ENCODE measurements around the gene SH2D3A. TPM values are rescaled to one million over a fixed set of nuclear protein-coding genes. Genes with fewer than 3 reads are reported as not detected.

SH2D3A gene
- total RNA-seq, 4 donors from 2014 or later = 41.4 to 127 (median 55.5) TPM

GRCh38 chr19:6811378-6811777 is 44.1 kb upstream of the SH2D3A start:
- H3K36me3 ChIP-seq = no peaks in the 10 kb centered on the region
- no peaks in the 10 kb centered on the region for H3K4me1 ChIP-seq
- no peak for TF ChIP-seq POLR2A (IDR thresholded peaks at IDR 0.05)
- TF ChIP-seq CTCF (IDR thresholded peaks at IDR 0.05) = no peak
- no peak for TF ChIP-seq POLR2AphosphoS5 (IDR thresholded peaks at IDR 0.05)
- TF ChIP-seq EP300 (IDR thresholded peaks at IDR 0.05; ENCODE audit: low read depth) = no peak
- H3K27me3 ChIP-seq = no peaks in the 10 kb centered on the region
- intact Hi-C loops (cut with DNase I; ENCODE audit: low total_unique reads) (no loop called here), in situ Hi-C loops (cut with MboI; ENCODE audit: low pct_ligation_motif_present in 1 of 4, low pct_unique_long_range_greater_than_20kb in 1 of 4, low sequenced_read_pairs in 3 of 4) (no loop called here)
- no peak overlapping the region for H3K4me3 ChIP-seq
- no peak overlapping the region for H3K27ac ChIP-seq
- H3K9me3 ChIP-seq = no peaks in the 10 kb centered on the region
- DNase-seq = no peak
- WGBS, 2 donors (ENCODE audit: low coverage in 1 of 2) = 100% methylated on average over 3 of the region's 3 CpGs; no CpG with 5 or more reads in 1 of the 2 donors

- H3K27me3 ChIP-seq = no peaks in the 10 kb centered on the region
- TF ChIP-seq CTCF (IDR thresholded peaks at IDR 0.05) (no peak), POLR2A (IDR thresholded peaks at IDR 0.05) (no peak), EP300 (IDR thresholded peaks at IDR 0.05; ENCODE audit: low read depth) (no peak), POLR2AphosphoS5 (IDR thresholded peaks at IDR 0.05) (no peak)
- intact Hi-C loops (cut with DNase I; ENCODE audit: low total_unique reads) (no loop called here), in situ Hi-C loops (cut with MboI; ENCODE audit: low pct_ligation_motif_present in 1 of 4, low pct_unique_long_range_greater_than_20kb in 1 of 4, low sequenced_read_pairs in 3 of 4) (no loop called here)
- WGBS, 2 donors (ENCODE audit: low coverage in 1 of 2) = 77 to 90% methylated on average over 2 to 4 of the region's 4 CpGs
- H3K4me3 ChIP-seq = no peak overlapping the region
- no peak overlapping the region for H3K27ac ChIP-seq
- H3K9me3 ChIP-seq = no peaks in the 10 kb centered on the region
- no peaks in the 10 kb centered on the region for H3K36me3 ChIP-seq
- no peak for DNase-seq
- H3K4me1 ChIP-seq = no peaks in the 10 kb centered on the region
Measured at GRCh38 chr19:6809262-6809661, 42.0 kb upstream of the SH2D3A start.

- Histone ChIP-seq H3K36me3 (no peaks in the 10 kb centered on the region), H3K4me1 (no peaks in the 10 kb centered on the region), H3K9me3 (no peaks in the 10 kb centered on the region), H3K27ac (no peak overlapping the region), H3K4me3 (no peak overlapping the region), H3K27me3 (no peaks in the 10 kb centered on the region)
- intact Hi-C loops (cut with DNase I; ENCODE audit: low total_unique reads) (no loop called here), in situ Hi-C loops (cut with MboI; ENCODE audit: low pct_ligation_motif_present in 1 of 4, low pct_unique_long_range_greater_than_20kb in 1 of 4, low sequenced_read_pairs in 3 of 4) (no loop called here)
- no peak for DNase-seq
- TF ChIP-seq POLR2AphosphoS5 (IDR thresholded peaks at IDR 0.05) = no peak
- TF ChIP-seq CTCF (IDR thresholded peaks at IDR 0.05) = no peak
- no peak for TF ChIP-seq POLR2A (IDR thresholded peaks at IDR 0.05)
- TF ChIP-seq EP300 (IDR thresholded peaks at IDR 0.05; ENCODE audit: low read depth) = no peak
- 100% methylated on average over 1 of the region's 1 CpG for WGBS, 2 donors (ENCODE audit: low coverage in 1 of 2)
Measured at GRCh38 chr19:6808494-6808893, 41.3 kb upstream of the SH2D3A start.

DNA sequence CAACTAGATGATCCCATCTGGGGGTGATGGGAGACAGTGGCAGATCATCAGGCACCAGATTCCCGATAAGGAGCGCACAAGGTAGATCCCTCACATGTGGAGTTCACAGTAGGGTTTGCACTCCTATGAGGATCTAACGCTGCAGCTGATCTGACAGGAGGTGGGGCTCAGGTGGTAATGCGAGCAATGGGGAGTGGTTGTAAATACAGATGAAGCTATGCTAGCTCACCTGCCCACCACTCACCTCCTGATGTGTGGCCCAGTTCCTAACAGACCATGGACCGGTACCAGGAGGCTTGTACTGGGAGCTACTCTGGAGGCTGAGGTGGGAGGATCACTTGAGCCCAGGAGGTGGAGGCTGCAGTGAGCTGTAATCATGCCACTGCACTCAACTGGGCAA is 40.1 kb upstream of the SH2D3A start:
- intact Hi-C loops (cut with DNase I; ENCODE audit: low total_unique reads) (no loop called here), in situ Hi-C loops (cut with MboI; ENCODE audit: low pct_ligation_motif_present in 1 of 4, low pct_unique_long_range_greater_than_20kb in 1 of 4, low sequenced_read_pairs in 3 of 4) (no loop called here)
- no peaks in the 10 kb centered on the region for H3K27me3 ChIP-seq
- 95% methylated on average over 5 of the region's 5 CpGs; no CpG with 5 or more reads in 1 of the 2 donors for WGBS, 2 donors (ENCODE audit: low coverage in 1 of 2)
- no peaks in the 10 kb centered on the region for H3K4me1 ChIP-seq
- H3K9me3 ChIP-seq = no peaks in the 10 kb centered on the region
- H3K27ac ChIP-seq = no peak overlapping the region
- H3K36me3 ChIP-seq = no peaks in the 10 kb centered on the region
- TF ChIP-seq POLR2A (IDR thresholded peaks at IDR 0.05) (no peak), EP300 (IDR thresholded peaks at IDR 0.05; ENCODE audit: low read depth) (no peak), POLR2AphosphoS5 (IDR thresholded peaks at IDR 0.05) (no peak), CTCF (IDR thresholded peaks at IDR 0.05) (no peak)
- no peak for DNase-seq
- no peak overlapping the region for H3K4me3 ChIP-seq
